Activated naive CD4-positive, alpha-beta T cell treated with anti-CD3 and anti-CD28 coated beads, Interleukin-2, amount 10 ng/mL, durations not matched to agents 7 days and 5 days (primary cell): ENCODE results near the gene TAAR9.

ENCODE experiments used
- CTCF ChIA-PET: fragments of 350-600 bp; sonication (Branson Sonifier 250); formaldehyde crosslinking; loops from one replicate; lab custom pipeline; 2021; ENCODE audit warnings: antibody characterized with exemption; lab: Charles Lee
- DNase-seq: peaks from one replicate; pipeline ENCODE4 v3.0.0-alpha.2; 2020
- H3K27ac Mint-ChIP-seq: one replicate; pipeline ENCODE4 v1.8.0; 2021; ENCODE audit warnings: mild to moderate bottlenecking, moderate library complexity, mixed read lengths
- H3K27me3 Mint-ChIP-seq: one replicate; pipeline ENCODE4 v1.8.0; 2021; ENCODE audit warnings: mild to moderate bottlenecking, mixed read lengths
- H3K36me3 Mint-ChIP-seq: one replicate; pipeline ENCODE4 v1.8.0; 2021; ENCODE audit warnings: mixed read lengths
- H3K4me1 Mint-ChIP-seq: one replicate; pipeline ENCODE4 v1.8.0; 2021; ENCODE audit warnings: mixed read lengths
- H3K4me3 Mint-ChIP-seq: one replicate; pipeline ENCODE4 v1.8.0; 2021; ENCODE audit warnings: mild to moderate bottlenecking, moderate library complexity, mixed read lengths
- H3K9me3 Mint-ChIP-seq: one replicate; pipeline ENCODE4 v1.8.0; 2021; ENCODE audit warnings: mixed read lengths

Gene TAAR9

GRCh38 chr6:132584698-132585097 is 46.6 kb downstream of the TAAR9 start:
- CTCF ChIA-PET, result no interaction called here
- no peak for DNase-seq
- no peaks in the 10 kb centered on the region for H3K9me3 Mint-ChIP-seq
- peaks cover 14% of the 10 kb centered on the region for H3K27me3 Mint-ChIP-seq
- H3K4me3 Mint-ChIP-seq, result no peak overlapping the region
- H3K27ac Mint-ChIP-seq, result no peak overlapping the region
- no peaks in the 10 kb centered on the region for H3K36me3 Mint-ChIP-seq
- H3K4me1 Mint-ChIP-seq, result no peaks in the 10 kb centered on the region

- CTCF ChIA-PET, result no interaction called here
- no peaks in the 10 kb centered on the region for H3K36me3 Mint-ChIP-seq
- H3K4me1 Mint-ChIP-seq, result no peaks in the 10 kb centered on the region
- H3K27ac Mint-ChIP-seq, result no peak overlapping the region
- no peak overlapping the region for H3K4me3 Mint-ChIP-seq
- no peak for DNase-seq
- H3K9me3 Mint-ChIP-seq, result no peaks in the 10 kb centered on the region
- peaks cover 9% of the 10 kb centered on the region for H3K27me3 Mint-ChIP-seq
These were observed 49.3 kb downstream of the TAAR9 start for GRCh38 chr6:132587424-132587823.
